Parathyroid adenoma (tissue), 2 donors: Measurements from ENCODE around the gene POC5.
A peak's percentile ranks its signal among the peaks of the same experiment; 100 is the strongest.

Experiments
- H2AFZ ChIP-seq: fragments of 300-600 bp; sonication (generic); one replicate; pipeline ENCODE4 v1.7.0; 2017; ENCODE audit warnings: antibody characterized with exemption, mild to moderate bottlenecking
- H3K27ac ChIP-seq: fragments of 300-600 bp; sonication (generic); one replicate; pipeline ENCODE4 v1.7.0; 2017
- H3K27me3 ChIP-seq: fragments of 300-600 bp; sonication (generic); one replicate; pipeline ENCODE4 v1.7.0; 2017; ENCODE audit warnings: low read length; ENCODE audit not compliant: control insufficient read depth, insufficient read depth
- H3K36me3 ChIP-seq: fragments of 300-600 bp; sonication (generic); one replicate; pipeline ENCODE4 v1.7.0; 2017; ENCODE audit warnings: low read length; ENCODE audit not compliant: control insufficient read depth, insufficient read depth
- H3K4me1 ChIP-seq: fragments of 300-600 bp; sonication (generic); one replicate; pipeline ENCODE4 v1.7.0; 2017; ENCODE audit warnings: control low read depth
- H3K4me2 ChIP-seq: fragments of 300-600 bp; sonication (generic); one replicate; pipeline ENCODE4 v1.7.0; 2017; ENCODE audit warnings: low read length
- H3K4me3 ChIP-seq: fragments of 300-600 bp; sonication (generic); one replicate; pipeline ENCODE4 v1.7.0; 2017; ENCODE audit warnings: low read depth, low read length
- H3K79me2 ChIP-seq: fragments of 300-600 bp; sonication (generic); one replicate; pipeline ENCODE4 v1.7.0; 2017; ENCODE audit warnings: control low read depth
- H3K9ac ChIP-seq: fragments of 300-600 bp; sonication (generic); one replicate; pipeline ENCODE4 v1.7.0; 2017; ENCODE audit warnings: mild to moderate bottlenecking
- H3K9me3 ChIP-seq: fragments of 300-600 bp; sonication (generic); one replicate; pipeline ENCODE4 v1.7.0; 2017; ENCODE audit warnings: low read length; ENCODE audit not compliant: control insufficient read depth
- TF ChIP-seq, protein P1 (sequence below): fragments of 300-600 bp; sonication (generic); IDR thresholded peaks from one replicate; pipeline ENCODE4 v1.7.0; 2017; ENCODE audit warnings: antibody characterized with exemption, mild to moderate bottlenecking
- donor health status: primary hyperparathyroidism.

Gene POC5

DNA sequence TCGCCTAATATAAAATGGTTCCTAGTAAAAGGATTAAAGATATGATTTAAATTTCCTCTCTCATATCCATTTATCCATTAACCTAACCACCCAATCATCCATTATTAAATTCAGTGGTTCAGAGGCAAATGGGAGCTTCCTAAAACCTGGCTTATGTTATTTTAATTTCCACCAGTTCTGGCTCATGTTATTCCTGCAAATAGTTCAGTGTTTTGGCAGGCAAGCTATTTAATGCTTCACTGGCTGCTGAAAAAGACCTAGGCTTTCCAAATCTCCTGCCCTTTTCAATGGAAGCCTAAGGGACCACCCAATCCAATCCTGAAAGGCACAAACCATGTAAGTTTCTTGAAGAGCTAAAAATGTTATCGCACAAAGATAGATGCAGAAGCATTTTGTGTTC is 52.3 kb downstream of the POC5 start:
- Histone ChIP-seq H3K9ac (no peak overlapping the region), H2AFZ (peak overlapping the region; percentile 10), H3K4me3 (no peak overlapping the region), H3K4me2 (no peak overlapping the region), H3K36me3 (no peaks in the 10 kb centered on the region), H3K4me1 (peaks cover 23% of the 10 kb centered on the region), H3K79me2 (peaks cover 3% of the 10 kb centered on the region), H3K27ac (no peak overlapping the region), H3K27me3 (no peaks in the 10 kb centered on the region), H3K9me3 (no peaks in the 10 kb centered on the region)
- TF ChIP-seq, protein P1, sequence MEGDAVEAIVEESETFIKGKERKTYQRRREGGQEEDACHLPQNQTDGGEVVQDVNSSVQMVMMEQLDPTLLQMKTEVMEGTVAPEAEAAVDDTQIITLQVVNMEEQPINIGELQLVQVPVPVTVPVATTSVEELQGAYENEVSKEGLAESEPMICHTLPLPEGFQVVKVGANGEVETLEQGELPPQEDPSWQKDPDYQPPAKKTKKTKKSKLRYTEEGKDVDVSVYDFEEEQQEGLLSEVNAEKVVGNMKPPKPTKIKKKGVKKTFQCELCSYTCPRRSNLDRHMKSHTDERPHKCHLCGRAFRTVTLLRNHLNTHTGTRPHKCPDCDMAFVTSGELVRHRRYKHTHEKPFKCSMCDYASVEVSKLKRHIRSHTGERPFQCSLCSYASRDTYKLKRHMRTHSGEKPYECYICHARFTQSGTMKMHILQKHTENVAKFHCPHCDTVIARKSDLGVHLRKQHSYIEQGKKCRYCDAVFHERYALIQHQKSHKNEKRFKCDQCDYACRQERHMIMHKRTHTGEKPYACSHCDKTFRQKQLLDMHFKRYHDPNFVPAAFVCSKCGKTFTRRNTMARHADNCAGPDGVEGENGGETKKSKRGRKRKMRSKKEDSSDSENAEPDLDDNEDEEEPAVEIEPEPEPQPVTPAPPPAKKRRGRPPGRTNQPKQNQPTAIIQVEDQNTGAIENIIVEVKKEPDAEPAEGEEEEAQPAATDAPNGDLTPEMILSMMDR: no peak

DNA sequence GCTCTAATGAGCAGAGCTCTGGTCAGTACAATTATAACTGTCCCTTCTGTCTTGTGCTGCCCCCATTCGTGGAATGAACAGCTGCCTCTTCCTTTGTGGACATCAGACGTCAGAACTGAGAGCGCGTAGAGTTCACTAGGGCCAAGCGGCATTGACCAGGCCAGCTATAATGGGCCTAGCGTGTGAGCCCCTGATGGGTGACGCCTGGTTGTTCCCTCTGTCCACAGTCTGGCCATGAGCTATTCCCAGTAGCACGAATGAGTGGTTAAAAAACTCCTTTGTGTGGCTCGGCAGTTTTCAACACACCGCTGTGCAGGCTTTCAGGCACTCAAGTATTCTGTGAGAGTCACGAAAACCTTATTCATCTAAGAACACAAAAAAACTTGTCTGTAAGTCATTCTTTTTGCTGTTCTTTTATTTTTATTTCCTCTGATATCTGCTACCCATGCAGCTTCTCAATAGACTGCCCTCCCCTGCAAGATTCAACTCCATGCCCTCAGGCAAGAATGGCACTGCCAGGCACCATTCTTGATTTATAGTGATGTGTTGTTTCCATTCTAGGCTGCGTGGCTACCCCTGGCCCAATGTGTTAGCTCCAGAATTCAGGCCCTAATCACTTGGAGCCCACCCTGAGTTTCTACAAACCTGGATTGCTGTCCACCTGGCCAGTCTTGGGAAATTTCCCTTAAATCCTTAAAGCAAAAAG is 53.5 kb downstream of the POC5 start:
- H3K79me2 ChIP-seq: peaks cover 3% of the 10 kb centered on the region
- H2AFZ ChIP-seq: peak overlapping the region; percentile 39
- H3K4me1 ChIP-seq: peaks cover 22% of the 10 kb centered on the region

DNA sequence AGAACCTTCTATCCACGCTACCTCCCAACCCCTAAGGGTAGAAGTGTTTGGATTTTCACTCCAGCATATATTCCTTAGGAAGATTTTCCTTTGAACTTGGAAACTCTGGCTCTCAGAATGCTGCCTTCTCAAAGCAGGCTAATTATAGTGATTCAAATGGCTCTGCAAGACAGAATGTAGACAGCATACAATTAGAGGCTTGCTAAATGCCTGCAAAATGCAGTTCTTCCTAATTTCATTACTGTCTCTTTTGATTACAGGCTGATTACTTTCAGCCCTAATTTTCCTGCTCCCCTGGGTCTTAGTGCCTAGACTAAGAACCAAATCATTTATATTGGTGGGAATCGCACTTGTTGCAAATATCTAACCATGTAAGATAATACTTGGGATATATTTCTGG is 55.2 kb downstream of the POC5 start:
- Histone ChIP-seq H3K79me2 (no peaks in the 10 kb centered on the region), H3K9ac (no peak overlapping the region), H3K4me2 (no peak overlapping the region), H3K27me3 (no peaks in the 10 kb centered on the region), H3K4me1 (peaks cover 11% of the 10 kb centered on the region), H3K4me3 (no peak overlapping the region), H2AFZ (no peak overlapping the region), H3K36me3 (no peaks in the 10 kb centered on the region), H3K27ac (no peak overlapping the region), H3K9me3 (no peaks in the 10 kb centered on the region)
- TF ChIP-seq, protein P1: no peak

More for the DNA sequence above, 53.5 kb downstream of the POC5 start:
- Histone ChIP-seq H3K27me3 (no peaks in the 10 kb centered on the region), H3K9ac (no peak overlapping the region), H3K4me3 (no peak overlapping the region), H3K9me3 (no peaks in the 10 kb centered on the region), H3K27ac (no peak overlapping the region), H3K4me2 (no peak overlapping the region), H3K36me3 (no peaks in the 10 kb centered on the region)
- TF ChIP-seq, protein P1: no peak

DNA sequence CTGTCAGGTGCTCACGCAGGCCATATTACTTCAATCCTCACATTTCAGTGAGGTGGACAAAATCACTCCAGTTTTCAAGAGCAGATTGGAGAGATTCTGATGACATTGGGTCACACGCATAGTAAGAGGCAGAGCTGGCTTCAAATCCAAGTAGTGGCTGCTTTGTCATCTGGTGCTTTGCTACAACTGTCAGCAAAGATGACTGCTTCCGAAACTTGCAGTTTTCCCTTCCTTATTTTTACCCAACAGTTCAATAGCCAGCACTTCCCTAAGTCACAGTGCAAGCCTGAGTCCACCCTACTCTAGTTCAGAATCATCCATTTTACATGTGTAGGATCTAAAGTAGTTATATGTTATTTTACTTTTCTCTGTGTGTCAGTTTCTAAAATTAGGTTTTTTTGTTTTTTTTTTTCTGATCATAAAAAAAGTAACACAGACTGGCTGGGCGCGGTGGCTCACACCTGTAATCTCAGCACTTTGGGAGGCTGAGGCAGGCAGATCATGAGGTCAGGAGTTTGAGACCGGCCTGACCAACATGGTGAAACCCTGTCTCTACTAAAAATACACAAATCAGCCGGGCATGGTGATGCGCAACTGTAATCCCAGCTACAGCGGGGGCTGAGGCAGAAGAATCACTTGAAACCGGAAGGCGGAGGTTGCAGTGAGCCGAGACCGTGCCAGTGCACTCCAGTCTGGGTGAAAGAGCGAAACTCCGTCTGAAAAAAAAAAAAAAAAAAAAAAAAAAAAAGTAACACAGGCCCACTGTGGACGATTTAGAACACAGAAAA is 56.4 kb downstream of the POC5 start:
- Histone ChIP-seq H3K79me2 (no peaks in the 10 kb centered on the region), H3K4me1 (peaks cover 10% of the 10 kb centered on the region), H3K27ac (no peak overlapping the region), H3K9ac (no peak overlapping the region), H3K27me3 (no peaks in the 10 kb centered on the region), H3K4me3 (no peak overlapping the region), H3K4me2 (no peak overlapping the region), H3K9me3 (no peaks in the 10 kb centered on the region), H3K36me3 (no peaks in the 10 kb centered on the region), H2AFZ (no peak overlapping the region)
- TF ChIP-seq, protein P1: no peak
